Lower leg skin (tissue), 4 donors: ENCODE data around the gene HEBP1. TPM values are rescaled to one million over a fixed set of nuclear protein-coding genes. Genes with fewer than 3 reads are reported as not detected.

ENCODE experiments used
- DNase-seq, 2 donors: peaks; one replicate each; pipeline ENCODE4 v3.0.0-alpha.2; 2019; ENCODE audit warnings: low spot score in 2 of 2
- H3K4me3 ChIP-seq: fragments of 200-600 bp; sonication (generic); 2 replicates; pipeline ENCODE4 v1.5.1; 2017; ENCODE audit warnings: mild to moderate bottlenecking, low read depth; ENCODE audit not compliant: poor library complexity, severe bottlenecking
- CTCF ChIP-seq, 3 donors: fragments of 450-650 bp; IDR thresholded peaks; one replicate each; pipeline ENCODE4 v1.5.1; 2016; ENCODE audit warnings: antibody characterized with exemption in 3 of 3, mild to moderate bottlenecking in 3 of 3, moderate library complexity in 2 of 3
- POLR2A ChIP-seq, 2 donors: fragments of 450-650 bp; IDR thresholded peaks; one replicate each; pipeline ENCODE4 v1.6.1; 2016 to 2017; ENCODE audit warnings: antibody characterized with exemption in 2 of 2, mild to moderate bottlenecking in 1 of 2, moderate library complexity in 1 of 2
- WGBS, 2 donors: methylation state at CpG; one replicate each; pipeline ENCODE4 v1.1.5; 2018; 5-methylcytosine and 5-hydroxymethylcytosine counted together
- intact Hi-C: fragments of 100-400 bp; cut with DNase I; formaldehyde crosslinking; loops from one replicate; pipeline ENCODE4 v1.15.0; 2023; ENCODE audit warnings: low total_unique reads
- total RNA-seq, 4 donors: library from RNA; depleted of rRNA; stranded (reverse); fragments of >200 nt; gene quantifications; one replicate each; pipeline ENCODE4 v1.1.0, GENCODE V29; 2016

HEBP1 gene
- total RNA-seq, 4 donors from 2014 or later = 34.1 to 41.5 (median 37.5) TPM

- 71 to 74% methylated on average over 10 of the region's 10 CpGs for WGBS, 2 donors
- DNase-seq = no peak
- no peak overlapping the region for H3K4me3 ChIP-seq
- intact Hi-C loops = no loop called here
- TF ChIP-seq CTCF (IDR thresholded peaks at IDR 0.05) (no peak), POLR2A (IDR thresholded peaks at IDR 0.05) (no peak)
Observed at GRCh38 chr12:12986775-12987331, 13.2 kb downstream of the HEBP1 start.

GRCh38 chr12:12985817-12986408 lies 14.2 kb downstream of the HEBP1 start:
- TF ChIP-seq POLR2A (IDR thresholded peaks at IDR 0.05) = no peak
- no peak for TF ChIP-seq CTCF (IDR thresholded peaks at IDR 0.05)
- 82 to 88% methylated on average over 4 of the region's 4 CpGs for WGBS, 2 donors
- H3K4me3 ChIP-seq = no peak overlapping the region
- DNase-seq = no peak
- intact Hi-C loops = no loop called here

GRCh38 chr12:12984149-12984548 lies 15.9 kb downstream of the HEBP1 start:
- 82 to 85% methylated on average over 5 of the region's 5 CpGs for WGBS, 2 donors
- DNase-seq = no peak
- TF ChIP-seq CTCF (IDR thresholded peaks at IDR 0.05) (no peak), POLR2A (IDR thresholded peaks at IDR 0.05) (no peak)
- no peak overlapping the region for H3K4me3 ChIP-seq
- intact Hi-C loops = no loop called here

- DNase-seq = no peak
- no peak overlapping the region for H3K4me3 ChIP-seq
- WGBS, 2 donors = 54 to 69% methylated on average over 9 of the region's 9 CpGs
- TF ChIP-seq CTCF (IDR thresholded peaks at IDR 0.05) (no peak), POLR2A (IDR thresholded peaks at IDR 0.05) (no peak)
- intact Hi-C loops = no loop called here
Observed at GRCh38 chr12:12983420-12984035, 16.5 kb downstream of the HEBP1 start.

GRCh38 chr12:12982331-12982730 lies 17.7 kb downstream of the HEBP1 start:
- DNase-seq = no peak
- TF ChIP-seq CTCF (IDR thresholded peaks at IDR 0.05) (no peak), POLR2A (IDR thresholded peaks at IDR 0.05) (no peak)
- no peak overlapping the region for H3K4me3 ChIP-seq
- intact Hi-C loops = no loop called here
- WGBS, 2 donors = 92 to 99% methylated on average over 2 of the region's 2 CpGs
